GM12878 (cell line): Measurements from ENCODE around the gene RASL11A. TPM values are rescaled to one million over a fixed set of nuclear protein-coding genes. Genes with fewer than 3 reads are reported as not detected.

Source experiments
- ATAC-seq: fragments of 200-7000 bp; cut with Tn5 transposase; 3 replicates; pipeline ENCODE4 v1.9.1; 2020; ENCODE audit warnings: mild to moderate bottlenecking, moderate library complexity
- BruUV-seq: library from RNA; stranded (reverse); fragments of 400-500 nt; replicated peaks from 2 replicates; lab custom pipeline; 2021; lab: Mats Ljungman, UMichigan
- CTCF ChIA-PET: fragments of 300-600 bp; sonication (Branson Sonifier 250); formaldehyde crosslinking; extraction: SDS; loops from one replicate; lab custom pipeline; 2021; ENCODE audit warnings: inconsistent platforms; lab: Yijun Ruan, JAX
- POLR2A ChIA-PET: fragments of 350-600 bp; formaldehyde crosslinking; extraction: SDS; loops from one replicate; lab custom pipeline; 2021; ENCODE audit warnings: inconsistent platforms; lab: Charles Lee
- RAD21 ChIA-PET: fragments of 300-600 bp; sonication (Branson Sonifier 250); formaldehyde crosslinking; loops from one replicate; lab custom pipeline; 2023; ENCODE audit warnings: antibody characterized with exemption; ENCODE audit not compliant: unreplicated experiment; lab: Charles Lee
- SMC1A ChIA-PET: fragments of 300-600 bp; sonication (Branson Sonifier 250); formaldehyde crosslinking; loops from one replicate; lab custom pipeline; 2023; ENCODE audit not compliant: unreplicated experiment, uncharacterized antibody; lab: Charles Lee
- DNase-seq: peaks from one replicate; pipeline ENCODE4 v3.0.0-alpha.2; 2011; ENCODE audit warnings: low read depth, low spot score
- FAIRE-seq: peaks from 3 replicates; lab custom pipeline; 2011; peaks lifted over from hg19 to GRCh38; lab: Jason Lieb, UNC
- H2AFZ ChIP-seq: 2 replicates; pipeline ENCODE4 v1.6.0; 2011; ENCODE audit warnings: low read depth, low read length, control low read depth; ENCODE audit not compliant: control insufficient read depth
- H3K27ac ChIP-seq: 2 replicates; pipeline ENCODE4 v1.5.1; 2011; ENCODE audit warnings: control low read depth; ENCODE audit not compliant: control insufficient read depth, insufficient read depth
- H3K27me3 ChIP-seq, 2 experiments: replicated peaks in 1 of 2; 2 replicates each; pipeline versions ENCODE4 v1.6.0 to v1.6.1; 2011; ENCODE audit warnings: low read length in 1 of 2; ENCODE audit not compliant: control insufficient read depth in 2 of 2, insufficient read depth in 2 of 2
- H3K36me3 ChIP-seq, 2 experiments: 2 replicates each; pipeline ENCODE4 v1.5.1; 2011; ENCODE audit warnings: low read length in 1 of 2; ENCODE audit not compliant: control insufficient read depth in 2 of 2, insufficient read depth in 2 of 2
- H3K4me1 ChIP-seq: 2 replicates; pipeline ENCODE4 v1.6.1; 2011; ENCODE audit warnings: mild to moderate bottlenecking, low read length, moderate library complexity, mixed read lengths; ENCODE audit not compliant: control insufficient read depth, insufficient read depth
- H3K4me2 ChIP-seq: 2 replicates; pipeline ENCODE4 v1.6.0; 2011; ENCODE audit warnings: control low read depth; ENCODE audit not compliant: control insufficient read depth, insufficient read depth
- H3K4me3 ChIP-seq: fragments of 200-600 bp; sonication (generic); 2 replicates; pipeline ENCODE4 v1.5.1; 2016
- H3K79me2 ChIP-seq: 2 replicates; pipeline ENCODE4 v1.6.0; 2011; ENCODE audit warnings: low read length; ENCODE audit not compliant: control insufficient read depth, insufficient read depth
- H3K9ac ChIP-seq: 2 replicates; pipeline ENCODE4 v1.8.0; 2011; ENCODE audit warnings: low read length, control low read depth, mixed read lengths; ENCODE audit not compliant: control insufficient read depth, insufficient read depth
- H3K9me3 ChIP-seq: replicated peaks from 3 replicates; pipeline ENCODE4 v1.5.1; 2011; ENCODE audit warnings: mild to moderate bottlenecking, low read length; ENCODE audit not compliant: control insufficient read depth, insufficient read depth
- H4K20me1 ChIP-seq: 2 replicates; pipeline ENCODE4 v1.6.0; 2011; ENCODE audit not compliant: control insufficient read depth, insufficient read depth
- NR2C1 ChIP-seq: fragments of 450-650 bp; IDR thresholded peaks from 2 replicates; pipeline ENCODE4 v1.6.1; 2017; ENCODE audit warnings: antibody characterized with exemption, mild to moderate bottlenecking, moderate library complexity
- SMAD1 ChIP-seq: fragments of 450-650 bp; IDR thresholded peaks from 2 replicates; pipeline ENCODE4 v1.6.1; 2018; ENCODE audit warnings: mild to moderate bottlenecking, low read depth; ENCODE audit not compliant: partially characterized antibody
- WGBS: methylation state at CpG from one replicate; pipeline ENCODE4 v1.1.6; 2016; ENCODE audit warnings: low lambda C conversion rate; ENCODE audit not compliant: insufficient replicate concordance, insufficient coverage; ENCODE audit errors: missing lambda C conversion rate; 5-methylcytosine and 5-hydroxymethylcytosine counted together
- in situ Hi-C: fragments of 300-500 bp; cut with MboI; formaldehyde crosslinking; loops from 9 replicates; pipeline ENCODE4 v1.14.3; 2018; ENCODE audit warnings: mixed read lengths
- intact Hi-C: fragments of 100-400 bp; cut with micrococcal nuclease; formaldehyde crosslinking; loops from one replicate; pipeline ENCODE4 v1.14.2; 2022; ENCODE audit not compliant: unreplicated experiment
- polyA plus RNA-seq, 11 experiments: library from polyadenylated mRNA; depleted of rRNA in 4 of 11; unstranded in 6 of 11; stranded (reverse) in 5 of 11; fragments of >200 nt; fragmentation: Nextera tagmentation in 4 of 11; fragmentation: Illumina TruSeq in 1 of 11; extraction: Ambion mirVana in 4 of 11; extraction: Trizol in 1 of 11; gene quantifications; 1 replicate in 1 of 11; 2 replicates in 10 of 11; pipeline versions ENCODE4 v1.2.1 to v1.2.3, GENCODE V29; 2011 to 2016; ENCODE audit warnings: inconsistent platforms in 2 of 11, missing spikeins in 2 of 11, low read depth in 1 of 11
- total RNA-seq, 4 experiments: library from RNA; depleted of rRNA in 3 of 4; stranded (reverse); fragments of >200 nt in 3 of 4; fragmentation: Illumina TruSeq in 1 of 4; extraction: Trizol in 1 of 4; gene quantifications; 2 replicates each; pipeline versions ENCODE4 v1.2.1 to v1.2.3, GENCODE V29; 2013 to 2021
- TF ChIP-seq, protein P1 (sequence below): fragments of 450-650 bp; IDR thresholded peaks from 2 replicates; pipeline ENCODE4 v1.6.1; 2017; ENCODE audit warnings: mild to moderate bottlenecking, moderate library complexity
- TF ChIP-seq, protein P2 (sequence below): fragments of 450-650 bp; IDR thresholded peaks from 2 replicates; pipeline ENCODE4 v1.6.1; 2017; ENCODE audit warnings: mild to moderate bottlenecking
- TF ChIP-seq, protein P3 (sequence below): fragments of 450-650 bp; IDR thresholded peaks from 2 replicates; pipeline ENCODE4 v1.6.1; 2017; ENCODE audit warnings: antibody characterized with exemption, mild to moderate bottlenecking, moderate library complexity

RASL11A gene
- total and polyA plus RNA-seq, 10 of the 15 experiments (the other 5 are each of a cell fraction or from before 2014, with no cell fraction given): 0.04 to 1.3 (median 0.41) TPM; not detected in 1

DNA sequence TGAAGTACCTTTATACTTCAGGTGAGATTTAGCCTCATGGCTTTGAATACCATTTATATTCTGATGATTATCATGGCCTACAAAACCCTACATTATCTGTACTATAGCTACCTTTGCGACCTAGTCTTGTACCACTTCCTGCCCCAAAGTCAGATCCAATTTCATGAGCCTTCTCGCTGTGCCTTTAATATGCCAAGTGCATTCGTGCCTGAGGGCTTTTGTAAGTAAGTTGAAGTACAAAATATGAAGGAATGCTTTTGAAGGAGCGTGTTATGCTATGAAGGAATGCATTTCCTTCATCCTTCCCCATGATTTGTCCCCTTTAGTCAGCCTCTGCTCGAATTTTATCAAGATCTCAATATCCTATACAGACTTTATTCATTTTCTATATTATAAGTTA lies 9.2 kb upstream of the RASL11A start:
- CTCF ChIA-PET: no interaction called here

More for the DNA sequence above, 9.2 kb upstream of the RASL11A start:
- ChIA-PET POLR2A (no interaction called here), SMC1A (no interaction called here), RAD21 (no interaction called here)
- no peak overlapping the region for H3K4me3 ChIP-seq
- peaks cover 12% of the 10 kb centered on the region for H3K79me2 ChIP-seq
- no peak overlapping the region for H3K27ac ChIP-seq
- no peaks in the 10 kb centered on the region for H4K20me1 ChIP-seq
- peaks cover 9% of the 10 kb centered on the region; the same call in 1 of the 2 replicates for H3K4me1 ChIP-seq
- FAIRE-seq (no peak), ATAC-seq (no peak), DNase-seq (no peak)
- H3K9ac ChIP-seq: no peak overlapping the region
- BruUV-seq: no TSS peak
- peaks cover 8 to 12% of the 10 kb centered on the region in 2 experiments for H3K36me3 ChIP-seq
- 100% methylated on average over 5 of the region's 5 CpGs for WGBS
- H2AFZ ChIP-seq: no peak overlapping the region
- no peak overlapping the region for H3K4me2 ChIP-seq
- TF ChIP-seq, protein P1, sequence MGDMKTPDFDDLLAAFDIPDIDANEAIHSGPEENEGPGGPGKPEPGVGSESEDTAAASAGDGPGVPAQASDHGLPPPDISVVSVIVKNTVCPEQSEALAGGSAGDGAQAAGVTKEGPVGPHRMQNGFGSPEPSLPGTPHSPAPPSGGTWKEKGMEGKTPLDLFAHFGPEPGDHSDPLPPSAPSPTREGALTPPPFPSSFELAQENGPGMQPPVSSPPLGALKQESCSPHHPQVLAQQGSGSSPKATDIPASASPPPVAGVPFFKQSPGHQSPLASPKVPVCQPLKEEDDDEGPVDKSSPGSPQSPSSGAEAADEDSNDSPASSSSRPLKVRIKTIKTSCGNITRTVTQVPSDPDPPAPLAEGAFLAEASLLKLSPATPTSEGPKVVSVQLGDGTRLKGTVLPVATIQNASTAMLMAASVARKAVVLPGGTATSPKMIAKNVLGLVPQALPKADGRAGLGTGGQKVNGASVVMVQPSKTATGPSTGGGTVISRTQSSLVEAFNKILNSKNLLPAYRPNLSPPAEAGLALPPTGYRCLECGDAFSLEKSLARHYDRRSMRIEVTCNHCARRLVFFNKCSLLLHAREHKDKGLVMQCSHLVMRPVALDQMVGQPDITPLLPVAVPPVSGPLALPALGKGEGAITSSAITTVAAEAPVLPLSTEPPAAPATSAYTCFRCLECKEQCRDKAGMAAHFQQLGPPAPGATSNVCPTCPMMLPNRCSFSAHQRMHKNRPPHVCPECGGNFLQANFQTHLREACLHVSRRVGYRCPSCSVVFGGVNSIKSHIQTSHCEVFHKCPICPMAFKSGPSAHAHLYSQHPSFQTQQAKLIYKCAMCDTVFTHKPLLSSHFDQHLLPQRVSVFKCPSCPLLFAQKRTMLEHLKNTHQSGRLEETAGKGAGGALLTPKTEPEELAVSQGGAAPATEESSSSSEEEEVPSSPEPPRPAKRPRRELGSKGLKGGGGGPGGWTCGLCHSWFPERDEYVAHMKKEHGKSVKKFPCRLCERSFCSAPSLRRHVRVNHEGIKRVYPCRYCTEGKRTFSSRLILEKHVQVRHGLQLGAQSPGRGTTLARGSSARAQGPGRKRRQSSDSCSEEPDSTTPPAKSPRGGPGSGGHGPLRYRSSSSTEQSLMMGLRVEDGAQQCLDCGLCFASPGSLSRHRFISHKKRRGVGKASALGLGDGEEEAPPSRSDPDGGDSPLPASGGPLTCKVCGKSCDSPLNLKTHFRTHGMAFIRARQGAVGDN: no peak
- TF ChIP-seq NR2C1: no peak
- TF ChIP-seq, protein P2, sequence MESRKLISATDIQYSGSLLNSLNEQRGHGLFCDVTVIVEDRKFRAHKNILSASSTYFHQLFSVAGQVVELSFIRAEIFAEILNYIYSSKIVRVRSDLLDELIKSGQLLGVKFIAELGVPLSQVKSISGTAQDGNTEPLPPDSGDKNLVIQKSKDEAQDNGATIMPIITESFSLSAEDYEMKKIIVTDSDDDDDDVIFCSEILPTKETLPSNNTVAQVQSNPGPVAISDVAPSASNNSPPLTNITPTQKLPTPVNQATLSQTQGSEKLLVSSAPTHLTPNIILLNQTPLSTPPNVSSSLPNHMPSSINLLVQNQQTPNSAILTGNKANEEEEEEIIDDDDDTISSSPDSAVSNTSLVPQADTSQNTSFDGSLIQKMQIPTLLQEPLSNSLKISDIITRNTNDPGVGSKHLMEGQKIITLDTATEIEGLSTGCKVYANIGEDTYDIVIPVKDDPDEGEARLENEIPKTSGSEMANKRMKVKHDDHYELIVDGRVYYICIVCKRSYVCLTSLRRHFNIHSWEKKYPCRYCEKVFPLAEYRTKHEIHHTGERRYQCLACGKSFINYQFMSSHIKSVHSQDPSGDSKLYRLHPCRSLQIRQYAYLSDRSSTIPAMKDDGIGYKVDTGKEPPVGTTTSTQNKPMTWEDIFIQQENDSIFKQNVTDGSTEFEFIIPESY: no peak
- TF ChIP-seq, protein P3, sequence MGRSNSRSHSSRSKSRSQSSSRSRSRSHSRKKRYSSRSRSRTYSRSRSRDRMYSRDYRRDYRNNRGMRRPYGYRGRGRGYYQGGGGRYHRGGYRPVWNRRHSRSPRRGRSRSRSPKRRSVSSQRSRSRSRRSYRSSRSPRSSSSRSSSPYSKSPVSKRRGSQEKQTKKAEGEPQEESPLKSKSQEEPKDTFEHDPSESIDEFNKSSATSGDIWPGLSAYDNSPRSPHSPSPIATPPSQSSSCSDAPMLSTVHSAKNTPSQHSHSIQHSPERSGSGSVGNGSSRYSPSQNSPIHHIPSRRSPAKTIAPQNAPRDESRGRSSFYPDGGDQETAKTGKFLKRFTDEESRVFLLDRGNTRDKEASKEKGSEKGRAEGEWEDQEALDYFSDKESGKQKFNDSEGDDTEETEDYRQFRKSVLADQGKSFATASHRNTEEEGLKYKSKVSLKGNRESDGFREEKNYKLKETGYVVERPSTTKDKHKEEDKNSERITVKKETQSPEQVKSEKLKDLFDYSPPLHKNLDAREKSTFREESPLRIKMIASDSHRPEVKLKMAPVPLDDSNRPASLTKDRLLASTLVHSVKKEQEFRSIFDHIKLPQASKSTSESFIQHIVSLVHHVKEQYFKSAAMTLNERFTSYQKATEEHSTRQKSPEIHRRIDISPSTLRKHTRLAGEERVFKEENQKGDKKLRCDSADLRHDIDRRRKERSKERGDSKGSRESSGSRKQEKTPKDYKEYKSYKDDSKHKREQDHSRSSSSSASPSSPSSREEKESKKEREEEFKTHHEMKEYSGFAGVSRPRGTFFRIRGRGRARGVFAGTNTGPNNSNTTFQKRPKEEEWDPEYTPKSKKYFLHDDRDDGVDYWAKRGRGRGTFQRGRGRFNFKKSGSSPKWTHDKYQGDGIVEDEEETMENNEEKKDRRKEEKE: no peak
- no peak for TF ChIP-seq SMAD1
- intact Hi-C loops: no loop called here
- in situ Hi-C loops: no loop called here
- no peaks in the 10 kb centered on the region for H3K27me3 ChIP-seq
- H3K9me3 ChIP-seq: no peaks in the 10 kb centered on the region
